T1000 (cell line): ENCODE measurements around the gene PTGDR.

Experiments
- DNase-seq: peaks from one replicate; lab custom pipeline; 2025; ENCODE audit warnings: mixed read lengths; lab: John Stamatoyannopoulos, UW

PTGDR gene, protein sequence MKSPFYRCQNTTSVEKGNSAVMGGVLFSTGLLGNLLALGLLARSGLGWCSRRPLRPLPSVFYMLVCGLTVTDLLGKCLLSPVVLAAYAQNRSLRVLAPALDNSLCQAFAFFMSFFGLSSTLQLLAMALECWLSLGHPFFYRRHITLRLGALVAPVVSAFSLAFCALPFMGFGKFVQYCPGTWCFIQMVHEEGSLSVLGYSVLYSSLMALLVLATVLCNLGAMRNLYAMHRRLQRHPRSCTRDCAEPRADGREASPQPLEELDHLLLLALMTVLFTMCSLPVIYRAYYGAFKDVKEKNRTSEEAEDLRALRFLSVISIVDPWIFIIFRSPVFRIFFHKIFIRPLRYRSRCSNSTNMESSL

GRCh38 chr14:52267501-52268278, at the start of gene PTGDR:
PTGDR (plus strand) TSS chr14:52267698; CDS start chr14:52267815, 117 bp downstream.
- no peak for DNase-seq

GRCh38 chr14:52219488-52220084, 47.9 kb upstream of the PTGDR start:
- DNase-seq: no peak

DNA sequence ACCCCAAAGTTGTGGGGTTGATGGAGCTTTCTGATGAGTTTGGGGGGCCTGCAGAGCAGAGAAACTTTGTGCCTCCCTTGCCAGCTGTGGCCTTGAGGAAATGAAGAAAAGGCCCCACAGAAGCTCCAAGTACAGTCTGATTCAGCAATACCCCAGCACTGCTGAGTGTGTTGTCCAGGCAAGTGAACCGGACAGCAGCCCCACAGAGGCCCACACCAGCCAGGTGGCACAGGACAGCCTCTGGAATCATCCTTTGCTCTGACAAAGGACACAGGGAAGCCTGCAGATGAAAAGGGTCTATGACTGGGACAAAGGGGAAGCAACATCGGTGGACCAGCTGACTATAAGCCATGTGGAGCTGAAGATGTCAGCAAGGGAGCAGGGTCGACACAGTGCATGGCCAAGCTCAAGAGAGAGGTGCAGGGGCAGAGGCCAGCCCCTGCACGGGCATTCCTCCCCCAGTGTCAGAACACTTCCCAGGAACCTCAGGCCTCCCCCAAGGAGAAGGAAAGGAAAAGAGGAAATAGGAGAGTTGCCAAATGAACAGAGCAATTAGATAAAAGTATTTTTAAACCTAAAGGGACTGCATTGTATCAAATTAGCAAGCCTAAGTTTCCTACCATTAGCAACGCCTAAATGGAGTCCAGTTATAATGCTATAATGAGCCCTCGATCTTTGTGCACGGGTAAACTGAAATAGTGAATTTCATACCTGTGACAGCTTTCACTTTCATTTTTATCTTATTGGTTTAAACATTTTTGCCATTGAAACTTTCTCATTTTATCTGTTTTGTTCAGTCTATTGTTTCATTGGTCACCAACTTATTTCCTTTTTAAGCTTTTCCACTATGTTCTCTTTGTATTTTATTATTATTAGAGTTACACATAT, 46.3 kb upstream of the PTGDR start:
- DNase-seq: no peak

DNA sequence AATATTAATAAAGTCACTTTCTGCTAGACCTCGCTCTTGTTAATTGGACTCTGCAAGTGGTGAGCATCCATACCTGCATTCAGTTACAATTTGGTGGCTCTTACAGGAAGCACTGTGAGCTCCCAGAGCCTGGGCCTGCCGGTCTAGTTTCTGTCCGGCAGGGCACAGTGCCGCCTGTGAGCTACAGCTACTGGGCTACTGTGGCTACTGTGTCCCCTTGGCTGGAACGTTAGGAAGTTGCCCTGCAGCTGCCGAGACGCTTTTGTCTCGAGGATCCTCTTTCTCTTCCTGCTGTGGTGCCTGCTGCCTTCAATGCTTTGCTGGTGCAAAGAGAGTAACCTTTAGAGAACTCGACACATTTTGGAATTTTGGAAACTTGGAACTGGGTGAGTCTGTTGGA, 44.6 kb upstream of the PTGDR start:
- DNase-seq: no peak

DNA sequence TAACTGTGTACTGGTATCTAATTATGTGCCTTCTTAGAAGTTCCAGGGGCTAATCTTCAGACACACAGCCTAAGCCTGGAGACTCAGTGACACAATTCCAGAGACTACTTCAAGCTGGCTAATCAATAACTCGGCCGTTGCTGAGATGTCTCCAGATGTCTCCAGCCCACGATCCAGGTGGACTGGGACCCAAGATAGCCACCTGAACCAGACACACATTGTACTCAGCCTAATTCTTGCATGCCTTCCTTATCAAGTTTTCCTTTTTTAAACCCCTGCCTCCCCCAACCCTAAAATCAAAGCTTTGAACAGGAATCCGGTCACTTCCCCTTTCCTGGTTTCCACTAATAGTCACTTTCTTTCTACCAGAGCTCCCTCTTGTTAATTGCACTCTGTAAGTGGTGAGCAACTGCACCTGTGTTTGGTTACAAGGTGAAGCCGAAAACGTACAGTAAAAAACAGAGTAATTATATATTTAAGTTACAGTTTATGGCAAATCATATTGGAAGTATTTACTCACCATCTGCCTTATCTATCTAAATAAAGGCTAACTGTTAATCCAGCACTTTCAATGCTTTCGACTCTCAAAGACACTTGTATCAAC, 39.8 kb upstream of the PTGDR start:
- no peak for DNase-seq

DNA sequence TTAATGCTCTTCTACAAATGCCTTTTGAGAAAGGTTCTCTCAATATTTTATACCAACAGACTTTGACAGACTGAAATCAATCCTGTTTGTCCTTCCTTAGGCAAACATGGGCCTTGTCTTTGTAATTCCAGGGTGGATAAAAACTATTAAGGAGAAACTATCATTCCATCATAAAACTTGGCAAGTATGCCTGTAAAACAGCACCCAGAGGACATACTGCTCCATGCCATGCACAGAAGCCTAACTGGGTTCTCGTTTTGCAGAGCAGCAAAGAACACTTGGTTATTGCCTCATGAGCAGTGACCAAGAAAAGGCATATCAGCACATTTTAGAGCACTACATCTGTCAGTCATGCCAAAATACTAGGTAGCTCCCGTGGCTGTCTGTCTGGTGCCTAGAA, 33.8 kb upstream of the PTGDR start:
- DNase-seq: no peak

DNA sequence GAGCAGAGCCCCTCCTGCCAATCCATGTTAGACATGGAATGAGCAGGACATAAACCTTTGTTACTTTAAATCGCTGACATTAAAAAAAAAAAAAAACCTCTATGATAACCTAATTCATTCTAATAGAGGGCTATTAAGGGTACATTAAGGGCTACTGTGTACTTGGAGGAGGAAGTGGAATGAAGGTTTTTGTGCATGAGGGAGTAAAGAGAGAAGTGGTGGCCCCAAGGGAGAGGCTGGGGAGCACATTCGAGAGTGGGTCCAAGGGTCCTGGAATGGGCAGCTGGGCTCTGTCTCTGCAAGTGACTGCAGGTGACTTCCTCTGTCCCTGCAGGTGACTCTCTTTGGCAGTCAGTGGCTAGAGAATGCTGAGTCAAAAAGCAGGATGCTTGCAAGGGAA, 32.1 kb upstream of the PTGDR start:
- no peak for DNase-seq

GRCh38 chr14:52235866-52236510, 31.5 kb upstream of the PTGDR start:
- DNase-seq: no peak

- DNase-seq: no peak
These were observed 28.8 kb upstream of the PTGDR start for GRCh38 chr14:52238682-52239081.

- DNase-seq: no peak
These were observed 26.9 kb upstream of the PTGDR start for GRCh38 chr14:52240623-52241022.

- DNase-seq: no peak
These were observed 26.3 kb upstream of the PTGDR start for GRCh38 chr14:52241087-52241793.

GRCh38 chr14:52244328-52244727, 23.2 kb upstream of the PTGDR start:
- no peak for DNase-seq

DNA sequence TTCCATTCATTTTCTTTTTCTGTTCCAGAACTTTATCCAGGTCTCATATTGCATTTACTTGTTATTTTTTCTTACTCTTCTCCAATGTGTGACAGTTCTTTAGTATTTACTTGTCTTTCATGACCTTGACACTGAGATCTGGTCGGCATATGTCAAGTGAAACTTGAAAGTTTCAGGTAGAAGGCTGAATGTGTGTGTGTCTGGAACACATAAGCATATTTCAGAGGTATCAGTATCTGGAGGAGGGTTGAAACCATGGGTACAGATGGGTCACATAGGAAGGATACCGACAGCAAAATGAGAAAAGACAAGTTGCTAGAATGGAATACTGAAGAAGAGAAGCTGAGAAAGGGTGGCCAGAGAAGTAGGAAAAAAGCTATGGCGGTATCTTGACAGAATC, 22.5 kb upstream of the PTGDR start:
- DNase-seq: no peak

- no peak for DNase-seq
These were observed 19.4 kb upstream of the PTGDR start for GRCh38 chr14:52248057-52248456.

DNA sequence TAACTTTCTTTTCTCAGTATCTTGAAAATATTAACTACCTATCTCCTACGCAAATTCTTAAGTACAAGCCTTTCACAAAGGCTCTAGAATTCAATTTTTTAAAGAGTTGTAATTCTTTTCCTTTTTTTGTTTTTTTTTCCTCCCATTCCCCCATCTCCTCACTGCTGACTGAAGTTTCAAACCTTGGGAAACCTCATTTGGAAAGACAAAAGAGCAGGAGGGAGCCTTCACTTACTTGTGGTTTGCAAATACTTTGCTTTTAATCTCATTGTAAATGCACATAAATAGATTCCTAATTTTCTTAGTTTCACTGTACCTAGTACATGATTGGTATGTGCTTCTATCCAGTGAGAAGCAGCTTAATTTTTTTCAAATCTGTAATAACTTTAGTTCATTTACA, 15.8 kb upstream of the PTGDR start:
- no peak for DNase-seq

DNA sequence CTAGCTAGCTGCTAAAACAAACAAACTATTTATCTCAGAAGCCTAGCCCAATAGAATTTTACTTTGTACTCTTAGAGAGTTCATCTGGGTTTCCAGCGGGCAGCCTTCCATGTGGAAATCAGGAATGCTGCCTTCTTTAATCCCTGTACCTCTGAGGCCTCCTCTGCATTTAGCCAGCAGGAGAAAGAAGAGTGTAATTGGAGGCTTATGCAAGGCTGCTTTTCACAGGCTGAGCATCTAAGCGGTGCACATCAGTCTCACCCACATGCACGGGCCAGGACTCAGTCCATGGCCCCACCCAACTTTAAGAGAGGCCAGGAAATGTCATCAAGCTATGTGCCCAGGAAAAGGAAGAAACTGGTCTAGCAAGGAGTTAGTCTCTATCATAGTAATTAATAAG, 14.0 kb upstream of the PTGDR start:
- no peak for DNase-seq

- no peak for DNase-seq
These were observed 13.4 kb upstream of the PTGDR start for GRCh38 chr14:52254086-52254485.

- no peak for DNase-seq
These were observed 8.7 kb upstream of the PTGDR start for GRCh38 chr14:52258783-52259182.

GRCh38 chr14:52259434-52259833, 8.1 kb upstream of the PTGDR start:
- no peak for DNase-seq

GRCh38 chr14:52262600-52262999, 4.9 kb upstream of the PTGDR start:
- no peak for DNase-seq
